Mesothelial cell of epicardium (in vitro differentiated cells): ENCODE measurements around the gene DNAAF5. TPM values are rescaled to one million over a fixed set of nuclear protein-coding genes. Genes with fewer than 3 reads are reported as not detected.

Experiments used
- DNase-seq, 2 experiments: peaks; one replicate each; pipeline ENCODE4 v3.0.0; 2021; ENCODE audit warnings: low spot score in 2 of 2; ENCODE audit not compliant: unreplicated experiment in 2 of 2
- H3K27ac Mint-ChIP-seq: 2 replicates; pipeline ENCODE4 v1.8.0; 2021; ENCODE audit warnings: mixed read lengths
- H3K27me3 Mint-ChIP-seq: 2 replicates; pipeline ENCODE4 v1.8.0; 2021; ENCODE audit warnings: low read depth, mixed read lengths
- H3K36me3 Mint-ChIP-seq: 2 replicates; pipeline ENCODE4 v1.8.0; 2021; ENCODE audit warnings: mixed read lengths
- H3K4me1 Mint-ChIP-seq: 2 replicates; pipeline ENCODE4 v1.8.0; 2021; ENCODE audit warnings: mixed read lengths
- H3K4me3 Mint-ChIP-seq: 2 replicates; pipeline ENCODE4 v1.8.0; 2021; ENCODE audit warnings: mild to moderate bottlenecking, moderate library complexity, mixed read lengths
- H3K9me3 Mint-ChIP-seq: 2 replicates; pipeline ENCODE4 v1.8.0; 2021; ENCODE audit warnings: mixed read lengths
- total RNA-seq: library from RNA; stranded (reverse); gene quantifications from 3 replicates; pipeline ENCODE4 v1.2.1, GENCODE V29; 2021
- TF ChIP-seq, protein P1 (sequence below): fragments of 200-600 bp; sonication (generic); IDR thresholded peaks from one replicate; pipeline ENCODE4 v1.5.0; 2021; ENCODE audit warnings: antibody characterized with exemption; ENCODE audit not compliant: unreplicated experiment

Gene DNAAF5
- total RNA-seq, 1 donor from 2014 or later, result 39.0 TPM

GRCh38 chr7:762885-763284, 36.4 kb downstream of the DNAAF5 start:
- no peak for DNase-seq
- Mint-ChIP-seq H3K27ac (no peak overlapping the region), H3K36me3 (peaks cover 37% of the 10 kb centered on the region), H3K4me1 (no peaks in the 10 kb centered on the region), H3K27me3 (no peaks in the 10 kb centered on the region), H3K4me3 (no peak overlapping the region), H3K9me3 (no peaks in the 10 kb centered on the region)
- TF ChIP-seq, protein P1, sequence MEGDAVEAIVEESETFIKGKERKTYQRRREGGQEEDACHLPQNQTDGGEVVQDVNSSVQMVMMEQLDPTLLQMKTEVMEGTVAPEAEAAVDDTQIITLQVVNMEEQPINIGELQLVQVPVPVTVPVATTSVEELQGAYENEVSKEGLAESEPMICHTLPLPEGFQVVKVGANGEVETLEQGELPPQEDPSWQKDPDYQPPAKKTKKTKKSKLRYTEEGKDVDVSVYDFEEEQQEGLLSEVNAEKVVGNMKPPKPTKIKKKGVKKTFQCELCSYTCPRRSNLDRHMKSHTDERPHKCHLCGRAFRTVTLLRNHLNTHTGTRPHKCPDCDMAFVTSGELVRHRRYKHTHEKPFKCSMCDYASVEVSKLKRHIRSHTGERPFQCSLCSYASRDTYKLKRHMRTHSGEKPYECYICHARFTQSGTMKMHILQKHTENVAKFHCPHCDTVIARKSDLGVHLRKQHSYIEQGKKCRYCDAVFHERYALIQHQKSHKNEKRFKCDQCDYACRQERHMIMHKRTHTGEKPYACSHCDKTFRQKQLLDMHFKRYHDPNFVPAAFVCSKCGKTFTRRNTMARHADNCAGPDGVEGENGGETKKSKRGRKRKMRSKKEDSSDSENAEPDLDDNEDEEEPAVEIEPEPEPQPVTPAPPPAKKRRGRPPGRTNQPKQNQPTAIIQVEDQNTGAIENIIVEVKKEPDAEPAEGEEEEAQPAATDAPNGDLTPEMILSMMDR, result no peak

DNA sequence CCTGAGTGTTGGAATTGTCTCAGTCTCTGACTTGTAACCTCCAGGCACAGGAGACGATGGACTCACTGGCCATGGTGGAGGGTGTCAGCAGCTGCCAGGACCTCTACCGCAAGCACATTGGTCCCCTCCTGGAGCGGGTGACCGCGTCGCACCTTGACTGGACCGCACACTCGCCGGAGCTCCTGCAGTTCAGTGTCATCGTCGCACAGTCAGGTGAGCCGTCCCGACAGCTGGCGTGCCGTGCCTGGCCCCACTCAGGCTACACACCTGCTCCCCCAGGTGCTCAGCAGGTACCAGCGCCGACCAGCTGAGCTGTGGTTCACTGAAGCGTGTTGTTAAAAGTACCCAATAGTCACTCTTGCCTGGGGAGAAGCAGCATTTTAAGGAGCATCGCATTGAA, 37.3 kb downstream of the DNAAF5 start:
- no peak for DNase-seq
- Mint-ChIP-seq H3K4me3 (no peak overlapping the region), H3K4me1 (no peaks in the 10 kb centered on the region), H3K27ac (no peak overlapping the region), H3K9me3 (no peaks in the 10 kb centered on the region), H3K27me3 (no peaks in the 10 kb centered on the region), H3K36me3 (peaks cover 38% of the 10 kb centered on the region)
- TF ChIP-seq, protein P1, result no peak

DNA sequence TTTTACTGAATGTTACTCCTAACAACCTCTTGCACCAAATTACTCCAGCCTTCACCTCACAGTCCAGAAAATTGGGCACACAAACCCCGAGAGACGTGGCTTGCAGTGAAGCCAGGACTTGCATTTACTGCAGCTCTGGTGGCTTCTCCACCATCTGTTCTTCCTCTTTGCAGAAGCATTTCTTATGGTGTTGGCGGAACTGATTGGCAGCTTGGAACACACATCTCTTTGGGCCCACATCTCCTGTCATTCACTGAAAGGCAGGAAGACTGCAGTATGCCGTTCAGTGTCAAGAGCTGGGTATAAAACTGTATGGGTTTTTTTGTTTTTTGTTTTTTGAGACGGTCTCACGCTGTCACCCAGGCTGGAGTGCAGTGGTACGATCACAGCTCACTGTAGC, 38.9 kb downstream of the DNAAF5 start:
- Mint-ChIP-seq H3K27me3 (no peaks in the 10 kb centered on the region), H3K4me1 (peaks cover 4% of the 10 kb centered on the region), H3K27ac (no peak overlapping the region), H3K9me3 (no peaks in the 10 kb centered on the region), H3K36me3 (peaks cover 32% of the 10 kb centered on the region), H3K4me3 (no peak overlapping the region)
- no peak for DNase-seq
- TF ChIP-seq, protein P1, result no peak

GRCh38 chr7:767580-767940, 41.1 kb downstream of the DNAAF5 start:
- H3K4me3 Mint-ChIP-seq, result no peak overlapping the region
- no peak for DNase-seq
- H3K36me3 Mint-ChIP-seq, result peaks cover 31% of the 10 kb centered on the region
- no peaks in the 10 kb centered on the region for H3K9me3 Mint-ChIP-seq
- TF ChIP-seq, protein P1, result no peak
- H3K27me3 Mint-ChIP-seq, result no peaks in the 10 kb centered on the region
- H3K4me1 Mint-ChIP-seq, result peaks cover 22% of the 10 kb centered on the region
- H3K27ac Mint-ChIP-seq, result no peak overlapping the region

GRCh38 chr7:767941-768731, 41.6 kb downstream of the DNAAF5 start:
- peaks cover 31% of the 10 kb centered on the region for H3K36me3 Mint-ChIP-seq
- no peak overlapping the region for H3K27ac Mint-ChIP-seq
- no peaks in the 10 kb centered on the region for H3K9me3 Mint-ChIP-seq
- no peak overlapping the region for H3K4me3 Mint-ChIP-seq
- TF ChIP-seq, protein P1, result no peak
- H3K27me3 Mint-ChIP-seq, result no peaks in the 10 kb centered on the region
- H3K4me1 Mint-ChIP-seq, result peaks cover 22% of the 10 kb centered on the region
- DNase-seq, result no peak
